ENCODE results near the gene FNBP1. TPM values are rescaled to one million over a fixed set of nuclear protein-coding genes. Genes with fewer than 3 reads are reported as not detected.

FNBP1 gene
- total RNA-seq, 1 experiment from 2014 or later, result 43.6 TPM

DNA sequence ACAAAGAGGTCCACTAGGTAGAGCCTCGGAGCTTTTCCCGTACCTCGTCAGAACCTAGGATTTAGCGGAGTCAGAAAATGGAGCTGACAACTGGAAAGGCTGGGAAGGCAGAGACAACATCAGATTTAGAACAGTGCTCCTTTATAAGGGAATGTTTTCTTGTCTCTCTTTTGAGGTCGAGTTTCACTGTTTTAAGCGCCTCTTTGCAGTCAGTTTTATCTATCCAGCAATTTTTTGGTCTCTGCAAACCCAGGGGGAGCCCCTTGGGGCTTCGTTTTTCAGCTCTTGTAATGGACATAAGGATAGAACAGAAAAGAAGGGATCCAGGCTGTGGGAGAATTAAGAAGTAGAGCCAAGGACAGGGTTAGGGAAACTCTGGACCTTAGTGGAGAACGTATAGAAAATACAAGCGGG, 80.5 kb downstream of the FNBP1 start (continued):
- TF ChIP-seq FOXJ3 (CRISPR knock-in tag; IDR thresholded peaks at IDR 0.05; ENCODE audit: borderline replicate concordance), result no peak
- TF ChIP-seq, protein P1, sequence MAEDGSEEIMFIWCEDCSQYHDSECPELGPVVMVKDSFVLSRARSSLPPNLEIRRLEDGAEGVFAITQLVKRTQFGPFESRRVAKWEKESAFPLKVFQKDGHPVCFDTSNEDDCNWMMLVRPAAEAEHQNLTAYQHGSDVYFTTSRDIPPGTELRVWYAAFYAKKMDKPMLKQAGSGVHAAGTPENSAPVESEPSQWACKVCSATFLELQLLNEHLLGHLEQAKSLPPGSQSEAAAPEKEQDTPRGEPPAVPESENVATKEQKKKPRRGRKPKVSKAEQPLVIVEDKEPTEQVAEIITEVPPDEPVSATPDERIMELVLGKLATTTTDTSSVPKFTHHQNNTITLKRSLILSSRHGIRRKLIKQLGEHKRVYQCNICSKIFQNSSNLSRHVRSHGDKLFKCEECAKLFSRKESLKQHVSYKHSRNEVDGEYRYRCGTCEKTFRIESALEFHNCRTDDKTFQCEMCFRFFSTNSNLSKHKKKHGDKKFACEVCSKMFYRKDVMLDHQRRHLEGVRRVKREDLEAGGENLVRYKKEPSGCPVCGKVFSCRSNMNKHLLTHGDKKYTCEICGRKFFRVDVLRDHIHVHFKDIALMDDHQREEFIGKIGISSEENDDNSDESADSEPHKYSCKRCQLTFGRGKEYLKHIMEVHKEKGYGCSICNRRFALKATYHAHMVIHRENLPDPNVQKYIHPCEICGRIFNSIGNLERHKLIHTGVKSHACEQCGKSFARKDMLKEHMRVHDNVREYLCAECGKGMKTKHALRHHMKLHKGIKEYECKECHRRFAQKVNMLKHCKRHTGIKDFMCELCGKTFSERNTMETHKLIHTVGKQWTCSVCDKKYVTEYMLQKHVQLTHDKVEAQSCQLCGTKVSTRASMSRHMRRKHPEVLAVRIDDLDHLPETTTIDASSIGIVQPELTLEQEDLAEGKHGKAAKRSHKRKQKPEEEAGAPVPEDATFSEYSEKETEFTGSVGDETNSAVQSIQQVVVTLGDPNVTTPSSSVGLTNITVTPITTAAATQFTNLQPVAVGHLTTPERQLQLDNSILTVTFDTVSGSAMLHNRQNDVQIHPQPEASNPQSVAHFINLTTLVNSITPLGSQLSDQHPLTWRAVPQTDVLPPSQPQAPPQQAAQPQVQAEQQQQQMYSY (CRISPR knock-in tag; IDR thresholded peaks at IDR 0.05), result no peak
- no peak for TF ChIP-seq IRF2 (CRISPR knock-in tag; IDR thresholded peaks at IDR 0.05; ENCODE audit: borderline replicate concordance, low read depth)
- TF ChIP-seq, protein P2, sequence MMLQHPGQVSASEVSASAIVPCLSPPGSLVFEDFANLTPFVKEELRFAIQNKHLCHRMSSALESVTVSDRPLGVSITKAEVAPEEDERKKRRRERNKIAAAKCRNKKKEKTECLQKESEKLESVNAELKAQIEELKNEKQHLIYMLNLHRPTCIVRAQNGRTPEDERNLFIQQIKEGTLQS (CRISPR knock-in tag; conservative IDR thresholded peaks at IDR 0.05), result no peak
- TF ChIP-seq, protein P3, sequence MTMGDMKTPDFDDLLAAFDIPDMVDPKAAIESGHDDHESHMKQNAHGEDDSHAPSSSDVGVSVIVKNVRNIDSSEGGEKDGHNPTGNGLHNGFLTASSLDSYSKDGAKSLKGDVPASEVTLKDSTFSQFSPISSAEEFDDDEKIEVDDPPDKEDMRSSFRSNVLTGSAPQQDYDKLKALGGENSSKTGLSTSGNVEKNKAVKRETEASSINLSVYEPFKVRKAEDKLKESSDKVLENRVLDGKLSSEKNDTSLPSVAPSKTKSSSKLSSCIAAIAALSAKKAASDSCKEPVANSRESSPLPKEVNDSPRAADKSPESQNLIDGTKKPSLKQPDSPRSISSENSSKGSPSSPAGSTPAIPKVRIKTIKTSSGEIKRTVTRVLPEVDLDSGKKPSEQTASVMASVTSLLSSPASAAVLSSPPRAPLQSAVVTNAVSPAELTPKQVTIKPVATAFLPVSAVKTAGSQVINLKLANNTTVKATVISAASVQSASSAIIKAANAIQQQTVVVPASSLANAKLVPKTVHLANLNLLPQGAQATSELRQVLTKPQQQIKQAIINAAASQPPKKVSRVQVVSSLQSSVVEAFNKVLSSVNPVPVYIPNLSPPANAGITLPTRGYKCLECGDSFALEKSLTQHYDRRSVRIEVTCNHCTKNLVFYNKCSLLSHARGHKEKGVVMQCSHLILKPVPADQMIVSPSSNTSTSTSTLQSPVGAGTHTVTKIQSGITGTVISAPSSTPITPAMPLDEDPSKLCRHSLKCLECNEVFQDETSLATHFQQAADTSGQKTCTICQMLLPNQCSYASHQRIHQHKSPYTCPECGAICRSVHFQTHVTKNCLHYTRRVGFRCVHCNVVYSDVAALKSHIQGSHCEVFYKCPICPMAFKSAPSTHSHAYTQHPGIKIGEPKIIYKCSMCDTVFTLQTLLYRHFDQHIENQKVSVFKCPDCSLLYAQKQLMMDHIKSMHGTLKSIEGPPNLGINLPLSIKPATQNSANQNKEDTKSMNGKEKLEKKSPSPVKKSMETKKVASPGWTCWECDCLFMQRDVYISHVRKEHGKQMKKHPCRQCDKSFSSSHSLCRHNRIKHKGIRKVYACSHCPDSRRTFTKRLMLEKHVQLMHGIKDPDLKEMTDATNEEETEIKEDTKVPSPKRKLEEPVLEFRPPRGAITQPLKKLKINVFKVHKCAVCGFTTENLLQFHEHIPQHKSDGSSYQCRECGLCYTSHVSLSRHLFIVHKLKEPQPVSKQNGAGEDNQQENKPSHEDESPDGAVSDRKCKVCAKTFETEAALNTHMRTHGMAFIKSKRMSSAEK (CRISPR knock-in tag; IDR thresholded peaks at IDR 0.05; ENCODE audit: borderline replicate concordance), result no peak
- no peak for TF ChIP-seq ZBTB21 (CRISPR knock-in tag; IDR thresholded peaks at IDR 0.05; ENCODE audit: borderline replicate concordance)
- TF ChIP-seq JUN (CRISPR knock-in tag; IDR thresholded peaks at IDR 0.05), result no peak
- no peak for TF ChIP-seq CREB1 (CRISPR knock-in tag; IDR thresholded peaks at IDR 0.05)

DNA sequence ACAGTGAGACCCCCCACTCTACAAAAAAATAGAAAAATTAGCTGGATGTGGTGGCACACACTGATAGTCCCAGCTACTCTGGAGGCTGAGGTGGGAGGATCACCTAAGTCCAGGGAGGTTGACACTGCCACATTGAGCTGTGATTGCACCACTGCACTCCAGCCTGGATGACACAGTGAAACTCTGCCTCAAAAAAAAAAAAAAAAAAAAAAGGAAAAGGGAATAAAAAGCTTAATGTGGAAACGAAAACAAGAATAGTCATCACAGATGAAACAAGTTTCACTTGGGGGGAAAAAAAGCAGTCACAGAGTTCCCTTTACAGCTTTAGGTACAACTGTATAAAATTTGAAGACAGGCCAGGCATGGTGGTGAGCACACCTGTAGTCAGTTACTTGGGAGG, 84.2 kb downstream of the FNBP1 start:
- Mint-ChIP-seq H3K27ac (no peak overlapping the region), H3K4me1 (peaks cover 31% of the 10 kb centered on the region), H3K9me3 (no peaks in the 10 kb centered on the region), H3K4me3 (no peak overlapping the region), H3K36me3 (peaks cover 16% of the 10 kb centered on the region), H3K27me3 (ENCODE audit: low read depth) (no peaks in the 10 kb centered on the region)
- no peak for ATAC-seq
- DNase-seq (ENCODE audit: low spot score), result no peak
- POLR2A ChIA-PET, result no interaction called here
- CTCF ChIA-PET, result no interaction called here
- TF ChIP-seq TP53 (CRISPR knock-in tag; IDR thresholded peaks at IDR 0.05) (no peak), ZBTB21 (CRISPR knock-in tag; IDR thresholded peaks at IDR 0.05; ENCODE audit: borderline replicate concordance) (no peak), ZNF121 (CRISPR knock-in tag; IDR thresholded peaks at IDR 0.05) (no peak), ZNF423 (CRISPR knock-in tag; IDR thresholded peaks at IDR 0.05) (no peak), ZNF219 (CRISPR knock-in tag; IDR thresholded peaks at IDR 0.05; ENCODE audit: borderline replicate concordance) (no peak), SP1 (CRISPR knock-in tag; conservative IDR thresholded peaks at IDR 0.05) (no peak), ZNF512 (CRISPR knock-in tag; IDR thresholded peaks at IDR 0.05; ENCODE audit: borderline replicate concordance) (no peak), AR (CRISPR knock-in tag; IDR thresholded peaks at IDR 0.05) (no peak), ZSCAN18 (CRISPR knock-in tag; IDR thresholded peaks at IDR 0.05) (no peak)
- TF ChIP-seq, protein P4, sequence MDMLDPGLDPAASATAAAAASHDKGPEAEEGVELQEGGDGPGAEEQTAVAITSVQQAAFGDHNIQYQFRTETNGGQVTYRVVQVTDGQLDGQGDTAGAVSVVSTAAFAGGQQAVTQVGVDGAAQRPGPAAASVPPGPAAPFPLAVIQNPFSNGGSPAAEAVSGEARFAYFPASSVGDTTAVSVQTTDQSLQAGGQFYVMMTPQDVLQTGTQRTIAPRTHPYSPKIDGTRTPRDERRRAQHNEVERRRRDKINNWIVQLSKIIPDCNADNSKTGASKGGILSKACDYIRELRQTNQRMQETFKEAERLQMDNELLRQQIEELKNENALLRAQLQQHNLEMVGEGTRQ (CRISPR knock-in tag; IDR thresholded peaks at IDR 0.05), result no peak
- TF ChIP-seq, protein P5, sequence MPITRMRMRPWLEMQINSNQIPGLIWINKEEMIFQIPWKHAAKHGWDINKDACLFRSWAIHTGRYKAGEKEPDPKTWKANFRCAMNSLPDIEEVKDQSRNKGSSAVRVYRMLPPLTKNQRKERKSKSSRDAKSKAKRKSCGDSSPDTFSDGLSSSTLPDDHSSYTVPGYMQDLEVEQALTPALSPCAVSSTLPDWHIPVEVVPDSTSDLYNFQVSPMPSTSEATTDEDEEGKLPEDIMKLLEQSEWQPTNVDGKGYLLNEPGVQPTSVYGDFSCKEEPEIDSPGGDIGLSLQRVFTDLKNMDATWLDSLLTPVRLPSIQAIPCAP (CRISPR knock-in tag; IDR thresholded peaks at IDR 0.05), result no peak
- TF ChIP-seq, protein P6, sequence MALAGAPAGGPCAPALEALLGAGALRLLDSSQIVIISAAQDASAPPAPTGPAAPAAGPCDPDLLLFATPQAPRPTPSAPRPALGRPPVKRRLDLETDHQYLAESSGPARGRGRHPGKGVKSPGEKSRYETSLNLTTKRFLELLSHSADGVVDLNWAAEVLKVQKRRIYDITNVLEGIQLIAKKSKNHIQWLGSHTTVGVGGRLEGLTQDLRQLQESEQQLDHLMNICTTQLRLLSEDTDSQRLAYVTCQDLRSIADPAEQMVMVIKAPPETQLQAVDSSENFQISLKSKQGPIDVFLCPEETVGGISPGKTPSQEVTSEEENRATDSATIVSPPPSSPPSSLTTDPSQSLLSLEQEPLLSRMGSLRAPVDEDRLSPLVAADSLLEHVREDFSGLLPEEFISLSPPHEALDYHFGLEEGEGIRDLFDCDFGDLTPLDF (CRISPR knock-in tag; IDR thresholded peaks at IDR 0.05), result no peak
